HAP-1 (cell line): ENCODE measurements around the gene NOS1AP.
A peak's percentile ranks its signal among the peaks of the same experiment; 100 is the strongest.

Experiments used
- DNase-seq, 2 experiments: peaks; one replicate each; pipeline ENCODE4 v3.0.0-alpha.2; 2016 to 2020; ENCODE audit warnings: low spot score in 2 of 2
- H3K27me3 ChIP-seq: fragments of 250-450 bp; sonication (Bioruptor Pico); 2 replicates; pipeline ENCODE4 v1.5.1; 2020; ENCODE audit warnings: low read depth, mild to moderate bottlenecking, moderate library complexity
- H3K36me3 ChIP-seq: fragments of 250-450 bp; sonication (Bioruptor Pico); replicated peaks from 2 replicates; pipeline ENCODE4 v1.5.1; 2020; ENCODE audit warnings: mild to moderate bottlenecking
- H3K4me1 ChIP-seq: fragments of 250-450 bp; sonication (Bioruptor Pico); 2 replicates; pipeline ENCODE4 v1.5.1; 2020; ENCODE audit warnings: mild to moderate bottlenecking
- H3K4me3 ChIP-seq: fragments of 250-450 bp; sonication (Bioruptor Pico); 2 replicates; pipeline ENCODE4 v1.5.1; 2020; ENCODE audit warnings: mild to moderate bottlenecking, moderate library complexity
- H3K9me3 ChIP-seq: fragments of 250-450 bp; sonication (Bioruptor Pico); 2 replicates; pipeline ENCODE4 v1.5.1; 2020; ENCODE audit warnings: mild to moderate bottlenecking, moderate library complexity
- in situ Hi-C: fragments of 300-500 bp; cut with MboI; formaldehyde crosslinking; loops from 3 replicates; pipeline ENCODE4 v1.14.3; 2020; ENCODE audit warnings: low sequenced_read_pairs, inconsistent platforms, mixed read lengths

NOS1AP gene

GRCh38 chr1:162087111-162087510 lies 17.6 kb downstream of the NOS1AP start:
- no peak for DNase-seq
- Histone ChIP-seq H3K4me1 (peaks cover 12% of the 10 kb centered on the region), H3K9me3 (no peaks in the 10 kb centered on the region), H3K36me3 (no peaks in the 10 kb centered on the region), H3K27me3 (no peaks in the 10 kb centered on the region), H3K4me3 (no peak overlapping the region)
- in situ Hi-C loops, result no loop called here

GRCh38 chr1:162087574-162087973 lies 18.1 kb downstream of the NOS1AP start:
- in situ Hi-C loops, result no loop called here
- H3K4me1 ChIP-seq, result peaks cover 16% of the 10 kb centered on the region
- no peaks in the 10 kb centered on the region for H3K9me3 ChIP-seq
- no peaks in the 10 kb centered on the region for H3K36me3 ChIP-seq
- no peak overlapping the region for H3K4me3 ChIP-seq
- DNase-seq, result no peak
- H3K27me3 ChIP-seq, result no peaks in the 10 kb centered on the region

GRCh38 chr1:162088281-162088969 lies 18.9 kb downstream of the NOS1AP start:
- Histone ChIP-seq H3K4me1 (peaks cover 19% of the 10 kb centered on the region), H3K4me3 (no peak overlapping the region), H3K36me3 (no peaks in the 10 kb centered on the region), H3K9me3 (no peaks in the 10 kb centered on the region), H3K27me3 (no peaks in the 10 kb centered on the region)
- DNase-seq, result no peak
- in situ Hi-C loops, result no loop called here

GRCh38 chr1:162089748-162090147 lies 20.3 kb downstream of the NOS1AP start:
- peaks cover 19% of the 10 kb centered on the region for H3K4me1 ChIP-seq
- in situ Hi-C loops, result no loop called here
- H3K27me3 ChIP-seq, result no peaks in the 10 kb centered on the region
- no peak for DNase-seq
- no peak overlapping the region for H3K4me3 ChIP-seq
- H3K9me3 ChIP-seq, result no peaks in the 10 kb centered on the region
- H3K36me3 ChIP-seq, result no peaks in the 10 kb centered on the region

GRCh38 chr1:162090378-162090777 lies 20.9 kb downstream of the NOS1AP start:
- no peak overlapping the region for H3K4me3 ChIP-seq
- H3K9me3 ChIP-seq, result no peaks in the 10 kb centered on the region
- in situ Hi-C loops, result no loop called here

GRCh38 chr1:162091681-162092524 lies 22.4 kb downstream of the NOS1AP start:
- Histone ChIP-seq H3K27me3 (no peaks in the 10 kb centered on the region), H3K4me3 (no peak overlapping the region), H3K36me3 (no peaks in the 10 kb centered on the region), H3K4me1 (peaks cover 19% of the 10 kb centered on the region), H3K9me3 (no peaks in the 10 kb centered on the region)
- peak; percentile 60 to 65 for DNase-seq
- in situ Hi-C loops, result no loop called here

More at GRCh38 chr1:162090378-162090777, 20.9 kb downstream of the NOS1AP start:
- Histone ChIP-seq H3K27me3 (no peaks in the 10 kb centered on the region), H3K4me1 (peaks cover 19% of the 10 kb centered on the region), H3K36me3 (no peaks in the 10 kb centered on the region)
- DNase-seq, result no peak

- Histone ChIP-seq H3K4me1 (peaks cover 19% of the 10 kb centered on the region), H3K4me3 (no peak overlapping the region), H3K9me3 (no peaks in the 10 kb centered on the region), H3K27me3 (no peaks in the 10 kb centered on the region), H3K36me3 (no peaks in the 10 kb centered on the region)
- no peak for DNase-seq
- in situ Hi-C loops, result no loop called here
Measured at GRCh38 chr1:162093095-162093494, 23.6 kb downstream of the NOS1AP start.

- DNase-seq, result no peak
- Histone ChIP-seq H3K9me3 (no peaks in the 10 kb centered on the region), H3K36me3 (no peaks in the 10 kb centered on the region), H3K4me1 (peaks cover 16% of the 10 kb centered on the region), H3K4me3 (no peak overlapping the region), H3K27me3 (no peaks in the 10 kb centered on the region)
- in situ Hi-C loops, result no loop called here
Measured at GRCh38 chr1:162094271-162094670, 24.8 kb downstream of the NOS1AP start.

- Histone ChIP-seq H3K4me3 (no peak overlapping the region), H3K27me3 (no peaks in the 10 kb centered on the region), H3K4me1 (peaks cover 16% of the 10 kb centered on the region), H3K36me3 (no peaks in the 10 kb centered on the region), H3K9me3 (no peaks in the 10 kb centered on the region)
- no peak for DNase-seq
- in situ Hi-C loops, result no loop called here
Measured at GRCh38 chr1:162094723-162095122, 25.2 kb downstream of the NOS1AP start.

- Histone ChIP-seq H3K27me3 (no peaks in the 10 kb centered on the region), H3K4me3 (no peak overlapping the region), H3K9me3 (no peaks in the 10 kb centered on the region), H3K4me1 (no peaks in the 10 kb centered on the region), H3K36me3 (no peaks in the 10 kb centered on the region)
- in situ Hi-C loops, result no loop called here
- no peak for DNase-seq
Measured at GRCh38 chr1:162107911-162108310, 38.4 kb downstream of the NOS1AP start.

- no peaks in the 10 kb centered on the region for H3K9me3 ChIP-seq
- no peaks in the 10 kb centered on the region for H3K36me3 ChIP-seq
- no peak for DNase-seq
- H3K4me3 ChIP-seq, result no peak overlapping the region
- in situ Hi-C loops, result no loop called here
- H3K27me3 ChIP-seq, result no peaks in the 10 kb centered on the region
- no peaks in the 10 kb centered on the region for H3K4me1 ChIP-seq
Measured at GRCh38 chr1:162108426-162108825, 38.9 kb downstream of the NOS1AP start.

- H3K4me1 ChIP-seq, result no peaks in the 10 kb centered on the region
- no peaks in the 10 kb centered on the region for H3K27me3 ChIP-seq
- no peak for DNase-seq
- H3K9me3 ChIP-seq, result no peaks in the 10 kb centered on the region
- in situ Hi-C loops, result no loop called here
- no peak overlapping the region for H3K4me3 ChIP-seq
- no peaks in the 10 kb centered on the region for H3K36me3 ChIP-seq
Measured at GRCh38 chr1:162110910-162111309, 41.4 kb downstream of the NOS1AP start.

GRCh38 chr1:162111572-162111971 lies 42.1 kb downstream of the NOS1AP start:
- no peaks in the 10 kb centered on the region for H3K27me3 ChIP-seq
- no peaks in the 10 kb centered on the region for H3K4me1 ChIP-seq
- DNase-seq, result no peak
- no peak overlapping the region for H3K4me3 ChIP-seq
- in situ Hi-C loops, result no loop called here
- H3K9me3 ChIP-seq, result no peaks in the 10 kb centered on the region
- H3K36me3 ChIP-seq, result no peaks in the 10 kb centered on the region

- H3K4me1 ChIP-seq, result no peaks in the 10 kb centered on the region
- DNase-seq, result no peak
Measured at GRCh38 chr1:162113419-162113818, 43.9 kb downstream of the NOS1AP start.

More at GRCh38 chr1:162113419-162113818, 43.9 kb downstream of the NOS1AP start:
- no peaks in the 10 kb centered on the region for H3K9me3 ChIP-seq
- no peaks in the 10 kb centered on the region for H3K36me3 ChIP-seq
- in situ Hi-C loops, result no loop called here
- H3K27me3 ChIP-seq, result no peaks in the 10 kb centered on the region
- no peak overlapping the region for H3K4me3 ChIP-seq
